GM12874 (cell line): ENCODE data around the gene RIBC2.

Experiments used
- TF ChIP-seq, protein P1 (sequence below): IDR thresholded peaks from 2 replicates; pipeline ENCODE4 v1.5.1; 2011; ENCODE audit warnings: low read depth, mild to moderate bottlenecking, control low read depth, low read length, moderate library complexity; ENCODE audit not compliant: insufficient read depth

RIBC2 gene

DNA sequence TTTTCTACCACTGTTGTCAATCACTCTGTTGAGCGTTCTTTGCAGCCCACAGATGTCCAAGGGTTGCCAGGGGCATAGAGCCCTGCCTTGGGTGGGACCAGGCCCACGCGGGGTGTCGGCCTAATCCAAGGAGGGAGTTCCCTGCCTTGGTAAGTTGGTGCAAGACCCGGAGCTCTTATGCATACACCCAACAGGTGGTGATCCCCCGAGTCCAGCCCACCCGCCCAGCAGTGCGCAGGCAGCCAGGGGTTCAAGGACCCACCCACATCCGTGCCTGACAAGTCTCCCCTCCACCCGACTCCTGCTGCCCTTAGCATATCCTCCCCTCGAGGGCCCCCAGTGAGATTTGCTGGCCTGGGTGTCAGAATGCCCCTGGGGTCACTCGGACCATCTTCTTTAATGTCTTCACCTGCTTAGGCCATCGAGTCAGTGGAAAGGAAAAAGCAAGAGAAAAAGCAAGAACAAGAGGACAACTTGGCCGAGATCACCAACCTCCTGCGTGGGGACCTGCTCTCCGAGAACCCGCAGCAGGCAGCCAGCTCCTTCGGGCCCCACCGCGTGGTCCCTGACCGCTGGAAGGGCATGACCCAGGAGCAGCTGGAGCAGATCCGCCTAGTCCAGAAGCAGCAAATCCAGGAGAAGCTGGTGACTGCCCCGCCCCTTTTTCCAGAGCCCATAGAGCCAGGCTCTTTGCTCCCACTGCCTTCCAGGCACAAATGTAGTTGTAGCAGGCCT lies 12.2 kb downstream of the RIBC2 start:
- TF ChIP-seq, protein P1, sequence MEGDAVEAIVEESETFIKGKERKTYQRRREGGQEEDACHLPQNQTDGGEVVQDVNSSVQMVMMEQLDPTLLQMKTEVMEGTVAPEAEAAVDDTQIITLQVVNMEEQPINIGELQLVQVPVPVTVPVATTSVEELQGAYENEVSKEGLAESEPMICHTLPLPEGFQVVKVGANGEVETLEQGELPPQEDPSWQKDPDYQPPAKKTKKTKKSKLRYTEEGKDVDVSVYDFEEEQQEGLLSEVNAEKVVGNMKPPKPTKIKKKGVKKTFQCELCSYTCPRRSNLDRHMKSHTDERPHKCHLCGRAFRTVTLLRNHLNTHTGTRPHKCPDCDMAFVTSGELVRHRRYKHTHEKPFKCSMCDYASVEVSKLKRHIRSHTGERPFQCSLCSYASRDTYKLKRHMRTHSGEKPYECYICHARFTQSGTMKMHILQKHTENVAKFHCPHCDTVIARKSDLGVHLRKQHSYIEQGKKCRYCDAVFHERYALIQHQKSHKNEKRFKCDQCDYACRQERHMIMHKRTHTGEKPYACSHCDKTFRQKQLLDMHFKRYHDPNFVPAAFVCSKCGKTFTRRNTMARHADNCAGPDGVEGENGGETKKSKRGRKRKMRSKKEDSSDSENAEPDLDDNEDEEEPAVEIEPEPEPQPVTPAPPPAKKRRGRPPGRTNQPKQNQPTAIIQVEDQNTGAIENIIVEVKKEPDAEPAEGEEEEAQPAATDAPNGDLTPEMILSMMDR, result no peak

DNA sequence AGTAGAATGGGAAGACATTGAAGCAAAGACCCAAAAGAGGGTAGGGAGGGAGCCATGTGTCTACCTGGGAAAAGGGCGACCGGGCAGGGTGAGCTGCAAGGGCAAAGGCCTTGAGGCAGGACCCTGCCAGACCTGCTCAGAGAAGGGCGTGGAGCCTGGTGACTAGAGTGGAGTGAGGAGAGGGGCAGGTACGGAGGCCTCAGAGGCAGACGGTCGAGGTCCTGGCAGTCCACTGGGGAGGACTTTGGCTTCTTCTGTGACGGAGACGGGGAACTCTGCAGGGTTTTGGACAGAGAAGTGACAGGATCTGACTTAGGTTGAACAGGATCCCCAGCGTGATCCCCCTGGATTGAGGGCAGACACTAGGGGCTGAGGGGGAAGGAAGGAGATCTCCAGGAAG lies 12.9 kb downstream of the RIBC2 start:
- TF ChIP-seq, protein P1, result no peak

DNA sequence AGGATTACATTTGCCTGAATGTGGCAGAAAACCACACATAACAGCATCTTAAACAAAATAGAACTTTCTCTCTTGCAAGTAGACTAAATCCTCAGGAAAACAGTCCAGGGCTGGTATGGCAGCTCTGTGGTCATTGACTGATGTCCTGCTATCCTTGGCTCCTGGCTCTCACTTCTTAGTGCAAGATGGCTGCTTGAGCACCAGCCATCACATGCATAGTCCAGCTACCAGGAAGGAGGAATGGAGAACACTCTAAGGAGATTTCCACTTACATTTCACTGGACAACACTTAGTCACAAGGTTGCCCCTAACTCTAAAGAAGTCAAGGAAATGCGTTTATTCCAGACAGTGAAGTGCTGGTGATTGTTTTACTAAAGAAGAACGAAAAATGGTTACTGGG lies 13.6 kb downstream of the RIBC2 start:
- TF ChIP-seq, protein P1, result no peak

DNA sequence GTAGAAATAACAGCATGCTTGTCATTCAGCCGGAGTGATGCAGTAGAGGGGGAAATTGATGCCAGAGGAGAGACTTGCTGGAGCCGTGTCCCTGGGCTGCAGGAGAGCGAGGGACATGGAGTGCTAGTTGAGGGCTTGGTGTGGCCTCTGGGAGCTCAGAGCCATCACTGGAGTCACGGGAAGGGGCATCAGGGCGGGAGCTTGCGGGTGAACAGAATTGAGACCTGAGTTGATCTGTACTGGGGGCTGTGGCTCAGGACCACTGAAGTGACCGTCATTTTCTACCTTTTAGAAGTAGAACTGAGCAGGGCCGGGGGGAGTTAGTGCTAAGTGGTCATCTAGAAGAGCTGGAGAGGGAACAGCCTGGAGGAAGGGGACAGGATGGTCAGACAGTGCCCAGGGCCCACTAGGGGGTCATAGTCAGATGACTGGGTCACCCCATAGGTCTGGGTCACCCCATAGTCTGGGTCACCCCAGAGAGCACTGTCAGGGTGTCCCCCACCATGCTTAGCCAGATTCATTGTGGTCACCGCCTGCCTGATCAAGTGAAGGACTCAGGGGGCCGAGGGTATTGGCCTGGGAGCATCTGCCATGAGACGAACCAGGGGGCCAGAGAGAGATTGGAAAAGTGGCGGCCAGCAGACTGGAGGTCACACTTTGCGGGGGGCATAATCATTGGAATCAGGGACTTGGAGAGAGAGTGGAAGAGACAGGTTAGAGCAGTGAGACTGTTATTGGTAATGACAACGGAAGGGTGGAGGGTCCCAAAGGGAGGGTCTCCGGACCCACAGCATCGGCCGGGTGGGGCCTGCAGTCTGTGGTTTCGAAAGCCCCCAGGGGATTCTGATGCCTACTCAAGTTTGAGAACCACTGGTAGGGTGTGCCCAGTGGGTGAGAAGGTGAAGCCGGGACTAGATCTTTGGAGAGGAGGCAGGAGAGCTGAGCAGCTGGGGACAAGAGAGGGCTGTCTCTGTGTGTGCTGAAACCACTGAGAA lies 15.2 kb downstream of the RIBC2 start:
- TF ChIP-seq, protein P1, result no peak

DNA sequence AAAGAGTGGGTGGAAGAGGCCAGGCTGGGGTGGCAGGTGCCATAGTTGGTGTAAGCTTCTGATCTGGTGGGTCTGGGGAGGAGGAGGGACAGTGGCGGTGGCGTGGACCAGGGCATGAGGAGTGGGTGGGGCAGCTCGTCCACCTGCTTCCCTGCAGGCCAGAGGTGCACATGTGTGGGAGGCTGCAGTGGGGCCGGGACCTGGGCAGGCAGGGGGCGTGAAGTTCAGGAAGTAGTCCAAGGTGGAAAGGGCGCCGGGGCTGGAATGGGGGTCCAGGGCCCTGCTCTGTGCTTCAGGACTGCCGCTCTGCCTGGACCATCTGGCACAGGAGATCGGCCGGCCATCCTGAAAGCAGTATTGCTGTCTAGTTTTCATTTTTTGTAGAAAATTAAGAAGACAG lies 15.9 kb downstream of the RIBC2 start:
- TF ChIP-seq, protein P1, result no peak

DNA sequence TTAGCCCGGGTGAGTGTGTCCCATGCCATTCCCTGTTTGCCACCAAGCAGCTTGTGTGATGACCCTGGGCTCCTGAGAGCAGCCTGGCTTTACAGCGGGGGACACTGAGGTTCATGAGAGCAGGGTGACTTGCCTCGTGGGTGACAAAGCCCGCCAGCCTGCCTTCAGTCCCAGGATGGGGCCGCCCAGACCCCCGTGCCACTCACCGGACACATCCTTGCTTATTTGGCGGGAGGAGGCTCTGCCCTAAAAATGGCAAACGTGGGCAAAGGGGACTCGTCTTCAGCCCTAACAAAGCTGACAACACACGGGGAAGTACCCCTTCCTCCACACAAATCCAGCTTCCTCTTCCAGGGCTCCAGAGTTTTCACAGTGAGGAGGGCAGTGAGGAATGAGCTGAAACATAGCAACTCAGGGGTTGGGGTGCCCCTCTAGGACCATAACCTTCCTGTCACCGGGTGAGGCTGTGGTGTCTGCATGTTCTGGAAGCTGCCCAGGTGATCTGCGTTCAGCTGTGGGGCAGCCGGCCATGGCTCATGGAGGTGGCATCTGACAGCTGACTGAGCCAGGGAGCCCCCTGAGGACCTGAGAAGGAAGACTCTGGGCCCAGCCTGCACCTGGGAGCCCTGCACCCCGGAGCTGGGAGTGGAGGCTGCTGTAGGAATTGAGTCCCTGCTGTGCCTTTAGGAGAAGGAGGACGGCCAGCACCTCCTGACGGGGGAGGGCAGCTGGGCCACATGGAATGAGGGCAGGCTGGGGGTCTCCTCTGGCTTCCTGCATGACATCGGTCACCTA lies 16.7 kb downstream of the RIBC2 start:
- TF ChIP-seq, protein P1, result no peak

DNA sequence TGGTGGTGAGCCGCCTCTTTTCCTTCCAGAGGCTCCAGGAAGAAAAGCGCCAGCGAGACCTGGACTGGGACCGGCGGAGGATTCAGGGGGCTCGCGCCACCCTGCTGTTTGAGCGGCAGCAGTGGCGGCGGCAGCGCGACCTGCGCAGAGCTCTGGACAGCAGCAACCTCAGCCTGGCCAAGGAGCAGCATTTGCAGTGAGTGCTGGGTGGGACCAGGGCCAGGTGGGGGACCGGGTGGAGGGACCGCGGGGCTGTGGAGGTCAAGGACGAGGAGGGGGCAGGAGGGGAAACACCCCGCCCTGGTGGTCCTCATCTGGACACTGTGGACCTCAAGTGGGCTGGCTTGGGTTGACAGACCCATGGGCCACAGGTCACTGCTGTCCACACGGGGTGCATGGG lies 17.4 kb downstream of the RIBC2 start:
- TF ChIP-seq, protein P1, result no peak
